Mesendoderm (in vitro differentiated cells): Measurements from ENCODE around the gene CDKN1B.

ENCODE experiments used
- DNase-seq: peaks from one replicate; pipeline ENCODE4 v3.0.0; 2013
- H2AK5ac ChIP-seq: 2 replicates; pipeline ENCODE4 v1.6.1; 2013; ENCODE audit warnings: low read length, inconsistent platforms
- H2BK120ac ChIP-seq: 2 replicates; pipeline ENCODE4 v1.6.1; 2013; ENCODE audit warnings: low read depth, mild to moderate bottlenecking, low read length, moderate library complexity, mixed read lengths
- H2BK15ac ChIP-seq: replicated peaks from 2 replicates; pipeline ENCODE4 v1.6.1; 2013; ENCODE audit warnings: low read depth, mild to moderate bottlenecking, moderate library complexity
- H2BK5ac ChIP-seq: 2 replicates; pipeline ENCODE4 v1.6.1; 2013; ENCODE audit warnings: low read length, inconsistent platforms
- H3K18ac ChIP-seq: 2 replicates; pipeline ENCODE4 v1.6.1; 2013; ENCODE audit warnings: mild to moderate bottlenecking, low read length, mixed read lengths
- H3K23ac ChIP-seq: one replicate; pipeline ENCODE4 v1.6.1; 2013; ENCODE audit warnings: low read length
- H3K27ac ChIP-seq: 2 replicates; pipeline ENCODE4 v1.5.1; 2013; ENCODE audit warnings: low read depth, mild to moderate bottlenecking, inconsistent platforms, low read length, moderate library complexity
- H3K27me3 ChIP-seq: 2 replicates; pipeline ENCODE4 v1.6.1; 2013; ENCODE audit warnings: low read length, control low read depth, mild to moderate bottlenecking, inconsistent platforms; ENCODE audit not compliant: insufficient read depth, poor library complexity
- H3K36me3 ChIP-seq: 2 replicates; pipeline ENCODE4 v1.6.1; 2013; ENCODE audit warnings: low read length, inconsistent platforms; ENCODE audit not compliant: control insufficient read depth, insufficient read depth
- H3K4ac ChIP-seq: one replicate; pipeline ENCODE4 v1.6.1; 2013; ENCODE audit warnings: low read depth, mild to moderate bottlenecking, low read length, moderate library complexity
- H3K4me1 ChIP-seq: 2 replicates; pipeline ENCODE4 v1.6.1; 2013; ENCODE audit warnings: low read depth, low read length, inconsistent platforms; ENCODE audit not compliant: control insufficient read depth
- H3K4me2 ChIP-seq: 2 replicates; pipeline ENCODE4 v1.6.1; 2013; ENCODE audit warnings: low read length
- H3K4me3 ChIP-seq: 2 replicates; pipeline ENCODE4 v1.5.1; 2013; ENCODE audit warnings: mild to moderate bottlenecking, low read length
- H3K56ac ChIP-seq: one replicate; pipeline ENCODE4 v1.6.1; 2013; ENCODE audit warnings: low read length
- H3K79me1 ChIP-seq: 2 replicates; pipeline ENCODE4 v1.6.1; 2013; ENCODE audit warnings: low read length, inconsistent platforms
- H3K79me2 ChIP-seq: 2 replicates; pipeline ENCODE4 v1.6.1; 2013; ENCODE audit warnings: mild to moderate bottlenecking, low read length; ENCODE audit not compliant: control insufficient read depth, insufficient read depth
- H3K9ac ChIP-seq: 2 replicates; pipeline ENCODE4 v1.6.1; 2013; ENCODE audit warnings: low read length, inconsistent platforms
- H4K5ac ChIP-seq: one replicate; pipeline ENCODE4 v1.6.1; 2013; ENCODE audit warnings: low read length
- H4K8ac ChIP-seq: one replicate; pipeline ENCODE4 v1.6.1; 2013; ENCODE audit warnings: low read depth, mild to moderate bottlenecking, control low read depth, low read length, moderate library complexity
- WGBS: extraction: QIAGEN DNeasy Blood & Tissue Kit; methylation state at CpG from one replicate; pipeline ENCODE4 v1.1.7; 2013; ENCODE audit warnings: low lambda C conversion rate, missing lambda C conversion rate; ENCODE audit not compliant: insufficient coverage; ENCODE audit errors: extremely low coverage; 5-methylcytosine and 5-hydroxymethylcytosine counted together

The CDKN1B gene

GRCh38 chr12:12704593-12705230 is 12.5 kb upstream of the CDKN1B start:
- Histone ChIP-seq H3K27me3 (no peaks in the 10 kb centered on the region), H2BK15ac (no peak overlapping the region), H3K79me2 (no peaks in the 10 kb centered on the region), H2BK120ac (no peak overlapping the region), H4K8ac (no peak overlapping the region), H3K4ac (no peak overlapping the region), H3K4me1 (no peaks in the 10 kb centered on the region), H3K56ac (no peak overlapping the region), H3K18ac (no peak overlapping the region), H3K79me1 (no peaks in the 10 kb centered on the region), H3K4me3 (no peak overlapping the region), H3K9ac (no peak overlapping the region), H3K23ac (no peak overlapping the region), H2AK5ac (no peak overlapping the region), H4K5ac (no peak overlapping the region), H3K4me2 (no peak overlapping the region), H3K36me3 (no peaks in the 10 kb centered on the region), H3K27ac (no peak overlapping the region), H2BK5ac (no peak overlapping the region)
- WGBS = no CpG with 5 or more reads among the region's 7 CpGs
- DNase-seq = peak; percentile 96

- DNase-seq = peak; percentile 5
- peak overlapping the region; percentile 39 for H4K8ac ChIP-seq
Observed at GRCh38 chr12:12705838-12706520, 11.2 kb upstream of the CDKN1B start.

GRCh38 chr12:12713932-12714275 is 3.3 kb upstream of the CDKN1B start:
- no peak overlapping the region for H3K4me2 ChIP-seq
- H3K27me3 ChIP-seq = no peaks in the 10 kb centered on the region
- WGBS = 100% methylated on average over 1 of the region's 2 CpGs
- no peak overlapping the region for H2BK15ac ChIP-seq
- H4K8ac ChIP-seq = no peak overlapping the region
- no peak overlapping the region for H3K27ac ChIP-seq
- no peaks in the 10 kb centered on the region for H3K36me3 ChIP-seq
- H2BK120ac ChIP-seq = no peak overlapping the region
- no peak overlapping the region for H3K4ac ChIP-seq
- no peak overlapping the region for H3K23ac ChIP-seq
- no peak overlapping the region for H2BK5ac ChIP-seq
- H2AK5ac ChIP-seq = no peak overlapping the region
- no peak overlapping the region for H3K18ac ChIP-seq
- H3K79me2 ChIP-seq = peaks cover 9% of the 10 kb centered on the region
- H3K4me3 ChIP-seq = no peak overlapping the region
- no peak overlapping the region for H4K5ac ChIP-seq
- H3K9ac ChIP-seq = no peak overlapping the region
- H3K79me1 ChIP-seq = peaks cover 3% of the 10 kb centered on the region
- no peak overlapping the region for H3K56ac ChIP-seq
- no peak for DNase-seq
- H3K4me1 ChIP-seq = peaks cover 3% of the 10 kb centered on the region

More at GRCh38 chr12:12705838-12706520, 11.2 kb upstream of the CDKN1B start:
- WGBS = no CpG with 5 or more reads among the region's 1 CpG
- Histone ChIP-seq H3K23ac (no peak overlapping the region), H3K18ac (no peak overlapping the region), H3K9ac (no peak overlapping the region), H3K79me2 (no peaks in the 10 kb centered on the region), H4K5ac (no peak overlapping the region), H3K36me3 (no peaks in the 10 kb centered on the region), H3K4me1 (no peaks in the 10 kb centered on the region), H3K4ac (no peak overlapping the region), H2AK5ac (no peak overlapping the region), H3K27me3 (no peaks in the 10 kb centered on the region), H3K56ac (no peak overlapping the region), H3K79me1 (no peaks in the 10 kb centered on the region), H2BK120ac (no peak overlapping the region), H3K4me2 (no peak overlapping the region), H3K4me3 (no peak overlapping the region), H2BK15ac (no peak overlapping the region), H2BK5ac (no peak overlapping the region), H3K27ac (no peak overlapping the region)

GRCh38 chr12:12714276-12715021 is 2.7 kb upstream of the CDKN1B start:
- no peak overlapping the region for H3K23ac ChIP-seq
- peak overlapping the region; percentile 59 for H3K56ac ChIP-seq
- H3K4me1 ChIP-seq = peaks cover 3% of the 10 kb centered on the region
- no peak overlapping the region for H2BK15ac ChIP-seq
- no peak overlapping the region for H4K5ac ChIP-seq
- H3K27ac ChIP-seq = no peak overlapping the region
- no peak overlapping the region for H2AK5ac ChIP-seq
- peak; percentile 47 for DNase-seq
- no peak overlapping the region for H2BK120ac ChIP-seq
- no peak overlapping the region for H4K8ac ChIP-seq
- H3K9ac ChIP-seq = peak overlapping the region; percentile 18
- peaks cover 3% of the 10 kb centered on the region for H3K79me1 ChIP-seq
- H3K79me2 ChIP-seq = peaks cover 9% of the 10 kb centered on the region
- H3K18ac ChIP-seq = no peak overlapping the region
- H2BK5ac ChIP-seq = no peak overlapping the region
- H3K4me2 ChIP-seq = peak overlapping the region; percentile 12
- no peaks in the 10 kb centered on the region for H3K27me3 ChIP-seq
- no peaks in the 10 kb centered on the region for H3K36me3 ChIP-seq
- no CpG with 5 or more reads among the region's 23 CpGs for WGBS
- H3K4me3 ChIP-seq = no peak overlapping the region
- H3K4ac ChIP-seq = no peak overlapping the region

GRCh38 chr12:12715128-12715458 is 2.1 kb upstream of the CDKN1B start:
- Histone ChIP-seq H3K79me2 (peaks cover 9% of the 10 kb centered on the region), H3K4me2 (no peak overlapping the region), H3K36me3 (no peaks in the 10 kb centered on the region), H3K56ac (no peak overlapping the region), H3K9ac (no peak overlapping the region), H3K23ac (no peak overlapping the region), H3K4ac (no peak overlapping the region), H2BK15ac (no peak overlapping the region), H3K27ac (no peak overlapping the region), H3K27me3 (no peaks in the 10 kb centered on the region), H4K5ac (no peak overlapping the region), H2BK120ac (no peak overlapping the region), H3K4me1 (peaks cover 3% of the 10 kb centered on the region), H4K8ac (no peak overlapping the region), H3K79me1 (peaks cover 3% of the 10 kb centered on the region), H2BK5ac (no peak overlapping the region), H3K18ac (no peak overlapping the region), H2AK5ac (no peak overlapping the region), H3K4me3 (no peak overlapping the region)
- DNase-seq = no peak
